SU-DHL-6 (cell line): ENCODE results near the gene HLA-A.

Source experiments
- EZH2phosphoT487 ChIP-seq: fragments of 200-600 bp; sonication (generic), shearing (Covaris generic); conservative IDR thresholded peaks from 2 replicates; pipeline ENCODE4 v1.6.1; 2018; ENCODE audit warnings: mild to moderate bottlenecking, antibody characterized with exemption, low read length, moderate library complexity, mixed read lengths
- TF ChIP-seq, protein P1 (sequence below): fragments of 200-600 bp; sonication (generic); IDR thresholded peaks from one replicate; pipeline ENCODE4 v1.5.1; 2017; ENCODE audit warnings: antibody characterized with exemption, mild to moderate bottlenecking, low read length, moderate library complexity; ENCODE audit not compliant: insufficient read depth, poor library complexity, severe bottlenecking

DNA sequence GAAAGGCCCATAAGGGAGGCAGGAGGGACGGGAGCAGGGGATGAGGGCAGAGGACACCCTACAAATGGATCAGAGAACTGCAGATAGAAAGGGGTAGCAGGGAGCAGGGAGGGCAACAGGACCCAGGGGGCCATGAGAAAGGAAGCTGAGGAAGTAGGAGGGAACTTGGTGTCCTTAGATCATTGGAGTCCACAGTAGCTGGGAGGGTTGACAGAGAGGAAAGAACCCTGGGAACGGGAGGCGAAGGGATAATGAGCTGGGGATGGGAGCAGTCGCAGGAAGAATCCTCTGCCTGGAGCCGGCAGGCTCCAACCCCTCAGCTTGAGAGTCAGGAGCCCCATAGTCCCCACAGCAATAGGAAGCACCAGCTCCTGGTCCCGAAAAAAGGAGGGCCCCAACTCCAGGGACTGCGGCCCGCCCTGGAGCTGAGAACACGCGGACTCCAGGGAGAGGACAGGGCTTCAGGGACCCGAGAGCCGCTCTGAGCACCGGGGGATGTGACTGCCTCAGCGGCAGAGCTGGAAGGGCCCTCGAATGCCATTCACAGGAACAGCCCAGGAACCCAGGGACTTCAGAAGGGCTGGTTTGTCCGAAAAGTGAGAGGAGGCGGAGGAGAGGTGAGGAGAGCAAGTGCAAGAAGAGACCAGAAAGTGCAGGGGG lies 32.7 kb downstream of the HLA-A start:
- TF ChIP-seq, protein P1, sequence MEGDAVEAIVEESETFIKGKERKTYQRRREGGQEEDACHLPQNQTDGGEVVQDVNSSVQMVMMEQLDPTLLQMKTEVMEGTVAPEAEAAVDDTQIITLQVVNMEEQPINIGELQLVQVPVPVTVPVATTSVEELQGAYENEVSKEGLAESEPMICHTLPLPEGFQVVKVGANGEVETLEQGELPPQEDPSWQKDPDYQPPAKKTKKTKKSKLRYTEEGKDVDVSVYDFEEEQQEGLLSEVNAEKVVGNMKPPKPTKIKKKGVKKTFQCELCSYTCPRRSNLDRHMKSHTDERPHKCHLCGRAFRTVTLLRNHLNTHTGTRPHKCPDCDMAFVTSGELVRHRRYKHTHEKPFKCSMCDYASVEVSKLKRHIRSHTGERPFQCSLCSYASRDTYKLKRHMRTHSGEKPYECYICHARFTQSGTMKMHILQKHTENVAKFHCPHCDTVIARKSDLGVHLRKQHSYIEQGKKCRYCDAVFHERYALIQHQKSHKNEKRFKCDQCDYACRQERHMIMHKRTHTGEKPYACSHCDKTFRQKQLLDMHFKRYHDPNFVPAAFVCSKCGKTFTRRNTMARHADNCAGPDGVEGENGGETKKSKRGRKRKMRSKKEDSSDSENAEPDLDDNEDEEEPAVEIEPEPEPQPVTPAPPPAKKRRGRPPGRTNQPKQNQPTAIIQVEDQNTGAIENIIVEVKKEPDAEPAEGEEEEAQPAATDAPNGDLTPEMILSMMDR = no peak
- no peak for TF ChIP-seq EZH2phosphoT487
